Nephron (organoid): Measurements from ENCODE around the gene ROCK2.

ENCODE experiments used
- H3K27ac Mint-ChIP-seq, 3 experiments: 2 replicates each; pipeline ENCODE4 v1.8.0; 2020; ENCODE audit warnings: mixed read lengths in 3 of 3, mild to moderate bottlenecking in 2 of 3, moderate library complexity in 1 of 3
- H3K27me3 Mint-ChIP-seq: 2 replicates; pipeline ENCODE4 v1.8.0; 2021; ENCODE audit warnings: low read depth, mild to moderate bottlenecking, moderate library complexity, mixed read lengths
- H3K36me3 Mint-ChIP-seq: 2 replicates; pipeline ENCODE4 v1.8.0; 2020; ENCODE audit warnings: low read depth, mixed read lengths
- H3K4me1 Mint-ChIP-seq: 2 replicates; pipeline ENCODE4 v1.8.0; 2020; ENCODE audit warnings: mixed read lengths
- H3K4me3 Mint-ChIP-seq, 3 experiments: 2 replicates each; pipeline ENCODE4 v1.8.0; 2020; ENCODE audit warnings: mild to moderate bottlenecking in 3 of 3, mixed read lengths in 3 of 3, moderate library complexity in 2 of 3
- H3K9me3 Mint-ChIP-seq: 2 replicates; pipeline ENCODE4 v1.8.0; 2020; ENCODE audit warnings: mixed read lengths
- CTCF ChIP-seq, 3 experiments: fragments of 200-600 bp; sonication (generic); IDR thresholded peaks; one replicate each; pipeline ENCODE4 v1.5.0; 2021; ENCODE audit warnings: antibody characterized with exemption in 3 of 3; ENCODE audit not compliant: unreplicated experiment in 3 of 3

The ROCK2 gene

GRCh38 chr2:11227595-11227994 lies 116.8 kb downstream of the ROCK2 start:
- H3K27ac Mint-ChIP-seq: no peak overlapping the region
- H3K36me3 Mint-ChIP-seq: peaks cover 18% of the 10 kb centered on the region
- H3K27me3 Mint-ChIP-seq: no peaks in the 10 kb centered on the region
- H3K4me1 Mint-ChIP-seq: no peaks in the 10 kb centered on the region
- no peak overlapping the region for H3K4me3 Mint-ChIP-seq
- TF ChIP-seq CTCF (IDR thresholded peaks at IDR 0.05; ENCODE audit: unreplicated experiment in 3 of 3): no peak
- H3K9me3 Mint-ChIP-seq: no peaks in the 10 kb centered on the region

GRCh38 chr2:11224887-11225286 lies 119.5 kb downstream of the ROCK2 start:
- no peaks in the 10 kb centered on the region for H3K4me1 Mint-ChIP-seq
- H3K36me3 Mint-ChIP-seq: peaks cover 26% of the 10 kb centered on the region
- no peak overlapping the region for H3K4me3 Mint-ChIP-seq
- no peak for TF ChIP-seq CTCF (IDR thresholded peaks at IDR 0.05; ENCODE audit: unreplicated experiment in 3 of 3)
- H3K9me3 Mint-ChIP-seq: no peaks in the 10 kb centered on the region
- H3K27ac Mint-ChIP-seq: no peak overlapping the region
- no peaks in the 10 kb centered on the region for H3K27me3 Mint-ChIP-seq

- H3K9me3 Mint-ChIP-seq: no peaks in the 10 kb centered on the region
- H3K27me3 Mint-ChIP-seq: no peaks in the 10 kb centered on the region
- no peak for TF ChIP-seq CTCF (IDR thresholded peaks at IDR 0.05; ENCODE audit: unreplicated experiment in 3 of 3)
- no peaks in the 10 kb centered on the region for H3K4me1 Mint-ChIP-seq
- H3K4me3 Mint-ChIP-seq: no peak overlapping the region
- peaks cover 38% of the 10 kb centered on the region for H3K36me3 Mint-ChIP-seq
- no peak overlapping the region for H3K27ac Mint-ChIP-seq
These were observed 121.6 kb downstream of the ROCK2 start for GRCh38 chr2:11222845-11223244.

GRCh38 chr2:11220445-11220844 lies 124.0 kb downstream of the ROCK2 start:
- no peaks in the 10 kb centered on the region for H3K4me1 Mint-ChIP-seq
- TF ChIP-seq CTCF (IDR thresholded peaks at IDR 0.05; ENCODE audit: unreplicated experiment in 3 of 3): no peak
- H3K27me3 Mint-ChIP-seq: no peaks in the 10 kb centered on the region
- H3K9me3 Mint-ChIP-seq: no peaks in the 10 kb centered on the region
- H3K27ac Mint-ChIP-seq: no peak overlapping the region
- peaks cover 46% of the 10 kb centered on the region for H3K36me3 Mint-ChIP-seq
- no peak overlapping the region for H3K4me3 Mint-ChIP-seq

- Mint-ChIP-seq H3K27ac (no peak overlapping the region), H3K27me3 (no peaks in the 10 kb centered on the region), H3K36me3 (peaks cover 70% of the 10 kb centered on the region), H3K9me3 (no peaks in the 10 kb centered on the region), H3K4me1 (no peaks in the 10 kb centered on the region), H3K4me3 (no peak overlapping the region)
- no peak for TF ChIP-seq CTCF (IDR thresholded peaks at IDR 0.05; ENCODE audit: unreplicated experiment in 3 of 3)
These were observed 129.0 kb downstream of the ROCK2 start for GRCh38 chr2:11215407-11215806.

GRCh38 chr2:11214770-11215169 lies 129.7 kb downstream of the ROCK2 start:
- Mint-ChIP-seq H3K9me3 (no peaks in the 10 kb centered on the region), H3K27ac (no peak overlapping the region), H3K4me3 (no peak overlapping the region), H3K36me3 (peaks cover 65% of the 10 kb centered on the region), H3K27me3 (no peaks in the 10 kb centered on the region), H3K4me1 (no peaks in the 10 kb centered on the region)
- TF ChIP-seq CTCF (IDR thresholded peaks at IDR 0.05; ENCODE audit: unreplicated experiment in 3 of 3): no peak
